GM19025 (cell line): ENCODE results near the gene FAM3A.
"Not testable (repeated sequence)": the region's sequence is repeated elsewhere in the genome, so short reads cannot be mapped to it uniquely, and the experiment has no call there.

Experiments used
- ATAC-seq: cut with Tn5 transposase; IDR thresholded peaks from one replicate; pipeline ENCODE4 v1.9.1; 2021; ENCODE audit warnings: mild to moderate bottlenecking, low read depth, moderate library complexity; ENCODE audit not compliant: unreplicated experiment

Gene FAM3A, protein sequence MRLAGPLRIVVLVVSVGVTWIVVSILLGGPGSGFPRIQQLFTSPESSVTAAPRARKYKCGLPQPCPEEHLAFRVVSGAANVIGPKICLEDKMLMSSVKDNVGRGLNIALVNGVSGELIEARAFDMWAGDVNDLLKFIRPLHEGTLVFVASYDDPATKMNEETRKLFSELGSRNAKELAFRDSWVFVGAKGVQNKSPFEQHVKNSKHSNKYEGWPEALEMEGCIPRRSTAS

DNA sequence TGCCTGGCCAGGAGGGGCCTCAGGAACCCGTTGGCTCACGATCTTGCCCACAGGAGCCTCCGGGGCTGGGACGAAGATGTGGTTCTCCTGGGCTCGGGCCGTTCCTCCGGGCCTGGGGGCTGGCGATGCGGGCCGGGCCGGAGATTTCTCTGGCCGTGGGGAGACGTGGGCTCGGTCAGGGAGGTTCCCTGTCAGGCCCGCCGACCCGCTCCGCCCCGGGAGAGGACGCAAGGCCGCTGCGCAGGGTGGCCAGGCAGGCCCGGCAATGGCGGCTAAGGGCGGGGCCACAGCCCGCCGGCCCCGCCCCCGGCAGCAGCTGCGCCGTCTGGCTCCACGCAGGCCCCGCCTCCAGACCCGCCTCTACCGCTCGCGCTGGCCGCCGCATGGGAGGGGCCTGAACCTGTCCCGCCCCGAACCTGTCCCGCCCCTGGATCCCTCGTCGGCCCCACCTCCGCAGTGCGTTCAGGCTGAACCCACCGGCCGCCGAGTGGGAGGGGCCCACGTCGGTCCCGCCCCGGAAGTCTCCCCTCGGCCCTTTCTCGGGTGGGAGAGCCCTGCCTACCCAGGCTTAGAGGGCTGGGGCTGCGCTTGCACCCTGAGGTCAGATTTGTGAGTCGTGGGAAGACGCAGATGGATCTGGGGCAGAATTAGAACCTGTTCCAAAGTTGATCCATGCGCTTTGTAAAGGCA is at the start of gene FAM3A:
TSS of gene FAM3A (minus strand) at position 267 of the 690 bp plus-strand sequence. CDS start 460 bp downstream, outside the sequence.
- peak; percentile 95 for ATAC-seq

DNA sequence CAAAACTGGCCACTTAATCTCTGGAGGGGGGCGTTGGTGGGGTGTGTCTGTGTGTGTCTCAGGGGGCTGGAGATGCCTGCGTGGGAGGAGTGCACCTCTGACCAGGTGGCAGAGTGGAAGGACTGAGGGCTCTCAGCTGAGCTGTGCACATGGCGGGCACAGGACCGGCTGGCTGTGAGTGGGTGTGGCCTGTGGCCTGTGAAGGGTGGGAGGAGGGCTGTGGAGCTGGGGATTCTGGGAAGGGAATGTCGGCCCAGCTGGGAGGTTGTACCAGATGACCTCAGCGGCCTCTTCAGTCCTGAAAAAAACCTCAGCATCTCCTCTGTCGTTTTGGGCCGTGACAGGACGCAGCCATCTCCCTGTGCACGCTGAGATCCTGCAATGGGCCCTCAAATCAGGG is 46.3 kb upstream of the FAM3A start:
- not testable (repeated sequence) for ATAC-seq

DNA sequence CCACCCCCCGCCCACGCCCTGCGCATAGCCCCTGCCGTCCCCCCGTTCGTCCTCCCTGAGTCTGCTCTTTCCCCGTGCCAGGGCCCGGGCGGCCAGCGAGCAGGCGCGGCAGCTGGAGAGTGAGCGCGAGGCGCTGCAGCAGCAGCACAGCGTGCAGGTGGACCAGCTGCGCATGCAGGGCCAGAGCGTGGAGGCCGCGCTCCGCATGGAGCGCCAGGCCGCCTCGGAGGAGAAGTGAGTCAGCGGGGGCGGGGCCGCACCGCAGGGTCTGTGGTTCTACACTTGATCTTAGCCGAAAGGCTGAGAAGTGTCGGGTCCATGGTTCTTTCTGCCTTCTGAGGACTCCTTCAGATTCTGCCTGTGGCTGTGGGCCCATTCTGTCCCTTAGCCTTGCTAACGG is 44.3 kb upstream of the FAM3A start:
- not testable (repeated sequence) for ATAC-seq

DNA sequence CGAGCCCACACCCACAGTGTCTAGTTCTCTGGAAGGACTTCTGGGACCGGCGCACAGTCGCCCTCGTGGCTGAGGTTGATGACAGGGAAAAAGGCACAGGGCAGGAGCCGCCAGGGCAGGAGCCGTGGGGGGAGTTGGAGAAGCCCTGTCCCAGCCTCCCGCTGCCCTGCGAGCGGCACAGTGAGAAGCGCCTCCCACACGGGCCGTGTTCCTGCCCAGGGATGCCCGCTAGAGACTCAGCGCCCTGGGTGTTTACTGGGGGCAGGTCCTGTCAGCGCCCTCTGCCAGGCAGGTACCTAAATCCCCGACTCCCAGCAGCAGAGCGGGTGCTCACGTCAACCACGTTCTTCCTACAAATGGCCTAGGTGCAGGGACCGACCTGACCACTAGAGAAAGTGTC is 42.9 kb upstream of the FAM3A start:
- not testable (repeated sequence) for ATAC-seq

DNA sequence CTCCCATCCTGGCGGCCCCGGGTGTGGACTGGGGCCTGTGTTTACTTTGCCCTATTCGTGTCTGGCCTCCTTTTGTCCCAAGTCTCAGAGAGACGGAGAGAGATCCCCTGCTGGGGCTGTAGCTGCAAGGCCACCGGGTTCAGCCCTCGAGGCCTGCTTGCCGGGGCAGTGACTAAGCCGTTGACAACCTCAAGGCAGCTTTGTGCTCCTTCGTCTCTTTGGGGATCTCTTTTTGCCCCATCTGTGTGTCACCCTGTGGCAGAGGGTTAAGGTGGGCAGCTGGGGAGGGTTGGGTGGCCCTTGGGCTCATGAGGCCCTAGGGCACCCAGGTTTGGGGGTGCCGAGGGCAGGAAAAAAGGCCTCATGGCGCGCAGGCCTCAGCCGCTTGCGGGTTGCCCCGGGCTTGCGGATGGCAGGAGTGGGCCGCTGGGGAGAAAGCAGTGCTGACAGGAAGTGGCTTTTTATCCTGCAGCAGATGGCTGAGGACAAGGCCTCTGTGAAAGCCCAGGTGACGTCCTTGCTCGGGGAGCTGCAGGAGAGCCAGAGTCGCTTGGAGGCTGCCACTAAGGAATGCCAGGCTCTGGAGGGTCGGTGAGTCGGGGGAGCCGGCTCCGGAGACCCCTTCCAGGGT is 42.1 kb upstream of the FAM3A start:
- not testable (repeated sequence) for ATAC-seq

DNA sequence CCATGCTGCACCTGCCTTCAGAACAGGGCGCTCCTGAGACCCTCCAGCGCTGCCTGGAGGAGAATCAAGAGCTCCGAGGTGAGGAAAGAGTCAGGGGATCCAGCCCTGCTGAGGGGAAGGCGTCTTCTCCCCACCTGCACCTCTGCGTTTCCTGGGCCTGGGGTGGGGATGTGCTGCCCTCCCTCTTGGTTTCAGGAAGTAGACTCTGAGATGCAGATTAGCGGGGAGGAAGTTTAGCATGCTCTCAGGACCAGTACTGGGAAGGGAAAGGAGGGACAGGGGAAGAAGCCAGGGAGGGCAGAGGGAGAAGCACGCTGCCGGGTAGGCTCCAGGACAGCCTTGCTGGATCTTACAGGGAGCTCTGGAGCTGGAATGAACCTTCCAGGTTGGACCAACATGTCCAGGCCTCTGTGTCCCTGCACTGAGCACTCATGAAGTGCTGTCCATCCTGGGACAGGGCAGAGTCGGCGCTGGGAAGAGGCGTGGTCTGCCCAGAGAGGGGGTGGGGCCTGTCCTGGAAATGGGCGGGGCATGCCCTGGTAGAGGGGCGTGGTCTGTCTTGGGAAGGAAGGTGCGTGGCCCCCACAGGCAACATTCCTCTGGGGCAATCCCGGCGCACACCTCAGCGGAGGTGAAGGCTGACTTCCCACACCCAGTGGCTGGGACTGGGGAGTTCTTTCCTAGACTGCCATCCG is 36.2 kb upstream of the FAM3A start:
- ATAC-seq, result not testable (repeated sequence)

DNA sequence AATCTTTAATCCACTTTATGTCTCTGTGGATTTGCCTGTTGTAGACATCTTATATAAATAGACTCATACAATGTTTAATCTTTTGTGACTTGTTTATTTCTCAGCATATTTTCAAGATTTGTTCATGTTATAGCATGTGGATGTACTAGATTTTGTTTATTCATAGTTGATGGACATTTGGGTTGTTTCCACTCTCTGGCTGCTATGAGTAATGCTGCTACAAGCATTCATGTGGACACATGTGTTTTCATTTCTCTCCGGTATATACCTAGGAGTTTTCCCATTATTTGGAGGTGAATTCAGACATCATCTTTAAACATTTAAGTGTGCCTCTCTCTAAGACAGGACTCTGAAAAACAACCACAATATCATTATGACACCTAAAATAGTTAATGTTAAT is 33.7 kb upstream of the FAM3A start:
- no peak for ATAC-seq

DNA sequence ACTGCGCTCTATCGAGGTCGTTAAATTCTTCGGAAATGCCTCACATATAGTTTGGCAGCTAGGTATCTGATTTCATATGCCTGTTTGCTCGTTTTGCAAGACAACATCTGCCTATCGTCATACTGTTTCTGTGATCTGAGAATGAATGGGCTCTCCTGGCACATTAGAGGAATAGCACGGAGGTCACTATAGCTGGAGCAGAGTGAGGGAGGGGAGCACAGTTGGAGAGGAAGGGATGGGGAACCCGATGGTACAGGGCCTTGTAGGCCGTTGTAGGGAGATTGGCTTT is 31.9 kb upstream of the FAM3A start:
- no peak for ATAC-seq

DNA sequence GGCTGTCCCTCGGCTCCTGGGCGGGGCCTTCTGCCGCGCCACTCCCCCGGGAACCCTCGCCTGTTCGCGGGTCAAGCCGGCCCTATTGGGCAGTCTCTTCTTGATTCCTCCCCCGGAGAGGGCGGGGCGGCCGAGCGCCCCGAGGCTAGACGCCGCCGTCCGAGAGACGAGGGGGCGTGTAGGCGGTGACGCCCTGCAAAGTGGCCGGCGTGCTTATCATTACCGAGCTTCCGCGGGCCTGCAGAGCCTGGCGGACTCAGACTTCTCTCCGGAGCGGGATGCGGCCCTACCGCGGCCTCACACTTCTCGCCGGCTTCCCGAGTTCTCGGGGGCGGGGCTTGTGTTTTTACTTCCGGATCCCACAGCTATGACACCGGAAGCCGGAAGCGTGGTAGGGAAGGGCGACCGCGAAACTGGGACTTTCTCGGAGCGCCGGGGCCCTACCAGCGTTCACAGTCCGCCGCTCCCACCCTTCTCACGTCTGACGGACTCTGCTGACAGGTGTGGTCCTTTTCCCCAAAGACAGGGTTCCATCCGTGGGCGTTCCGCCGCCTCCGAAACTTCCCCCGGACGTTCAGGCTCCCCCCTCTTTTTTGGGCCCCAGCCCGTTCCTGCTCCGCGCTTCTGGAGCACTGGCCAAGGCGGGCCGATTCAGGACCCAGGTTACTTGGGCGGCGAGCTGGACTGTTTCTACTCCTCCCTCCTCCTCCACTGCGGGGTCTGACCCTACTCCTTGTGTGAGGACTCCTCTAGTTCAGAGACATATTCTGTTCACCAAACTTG is 31.4 kb upstream of the FAM3A start, which contains the start of gene IKBKG:
TSS of gene IKBKG (plus strand) at position 376 of the 783 bp plus-strand sequence. CDS start 4,383 bp downstream, outside the sequence.
- ATAC-seq, result peak; percentile 84

DNA sequence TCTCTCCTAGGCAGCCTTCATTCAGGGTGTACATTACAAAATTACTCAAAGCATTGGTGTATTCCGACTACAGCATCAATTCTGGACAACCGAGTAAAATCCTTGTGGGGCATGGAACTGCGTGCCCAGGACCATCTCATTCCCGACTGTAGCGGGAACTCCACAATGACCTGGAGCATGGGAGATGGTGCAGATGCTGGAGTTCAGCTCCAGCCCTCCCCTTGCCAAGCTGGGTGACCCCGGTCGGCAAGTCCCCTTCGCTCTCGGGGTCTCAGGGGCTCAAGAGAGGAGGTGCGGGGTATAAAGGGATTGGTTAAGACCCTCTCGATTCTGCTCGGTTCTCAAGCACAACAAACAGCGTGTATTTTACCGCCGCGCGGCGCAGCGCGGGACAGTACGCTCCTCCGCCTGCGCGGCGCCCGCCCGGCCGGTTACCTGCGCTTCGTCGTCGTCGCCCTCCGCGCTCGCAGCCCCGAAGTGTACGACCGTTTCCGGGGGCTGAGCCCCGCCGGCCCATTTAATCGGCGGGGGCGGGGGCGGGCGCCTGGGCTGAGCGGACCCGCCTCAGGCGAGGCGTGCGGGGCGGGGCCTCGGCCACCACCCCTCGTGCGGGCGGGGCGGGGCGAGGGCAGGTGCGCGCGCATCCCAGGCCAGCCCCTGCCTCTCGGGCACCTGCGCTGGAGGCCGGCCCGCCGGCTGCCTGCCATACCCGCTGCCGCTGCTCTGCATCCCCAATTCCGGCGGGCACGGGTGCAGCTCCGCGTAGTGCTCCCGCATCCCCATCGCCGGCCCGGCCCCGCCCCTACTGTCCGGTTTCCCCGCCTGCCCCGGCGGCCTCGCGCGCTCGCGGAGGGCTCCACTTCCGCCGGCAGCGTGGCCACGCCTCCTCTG is 30.6 kb upstream of the FAM3A start, which contains the start of gene G6PD:
TSS of gene G6PD (minus strand) at position 493 of the 891 bp plus-strand sequence. CDS start 691 bp downstream, outside the sequence.
- peak; percentile 45 for ATAC-seq

DNA sequence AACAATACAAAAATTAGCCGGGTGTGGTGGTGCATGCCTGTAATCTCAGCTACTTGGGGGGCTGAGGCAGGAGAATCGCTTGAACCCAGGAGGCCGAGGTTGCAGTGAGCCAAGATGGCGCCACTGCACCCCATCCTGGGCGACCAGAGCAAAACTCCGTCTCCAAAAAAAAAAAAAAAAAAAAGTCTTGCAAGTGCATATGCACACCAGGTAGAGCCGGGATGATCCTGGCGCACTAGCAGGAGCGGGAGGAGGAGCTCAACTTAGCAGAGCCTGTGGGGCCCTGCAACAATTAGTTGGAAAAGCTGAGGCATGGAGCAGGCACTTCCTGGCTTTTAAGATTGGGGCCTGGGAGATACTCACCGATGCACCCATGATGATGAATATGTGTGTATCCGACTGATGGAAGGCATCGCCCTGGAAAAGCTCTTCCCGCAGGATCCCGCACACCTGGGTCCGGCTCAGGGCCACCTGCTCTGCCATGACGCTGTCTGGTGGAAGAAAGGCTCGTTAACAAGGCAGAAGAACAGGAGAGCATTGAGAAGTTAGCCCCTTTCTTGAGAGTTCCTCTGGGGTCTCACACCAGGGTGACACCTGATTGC is 29.7 kb upstream of the FAM3A start:
- no peak for ATAC-seq

DNA sequence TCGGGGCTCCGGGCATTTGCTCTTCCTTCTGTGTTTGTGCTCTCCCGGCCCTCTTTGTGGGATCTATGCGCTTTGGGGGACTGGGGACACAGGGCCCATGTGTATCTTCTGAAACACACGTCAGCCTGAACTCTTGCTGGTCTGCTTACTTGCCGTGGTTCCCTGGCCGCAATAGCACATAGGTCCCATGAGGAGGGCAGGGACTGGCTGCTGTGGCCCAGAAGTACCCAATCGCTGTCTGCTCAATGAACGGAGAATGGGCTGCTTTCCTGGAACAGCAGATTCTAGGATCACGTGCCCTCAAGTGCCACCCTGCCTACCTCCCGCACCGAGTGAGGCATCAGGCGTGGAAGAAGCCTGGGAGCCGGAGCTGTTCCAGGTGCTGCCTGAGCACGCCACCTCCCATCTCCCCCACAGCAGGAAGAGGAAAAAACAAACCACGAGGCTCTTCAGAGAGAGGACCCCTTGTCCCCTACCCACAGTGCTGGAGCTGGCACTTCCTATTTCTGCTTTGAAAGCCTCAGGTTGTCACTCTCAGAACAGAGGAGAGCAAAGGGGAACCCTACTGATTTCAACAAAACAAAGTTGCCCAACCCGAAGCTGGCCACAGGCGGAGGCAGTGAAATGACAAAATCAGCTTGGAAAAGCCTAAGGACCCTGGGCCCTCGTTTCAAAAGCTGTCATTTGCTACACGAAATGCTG is 26.8 kb upstream of the FAM3A start:
- ATAC-seq, result no peak

DNA sequence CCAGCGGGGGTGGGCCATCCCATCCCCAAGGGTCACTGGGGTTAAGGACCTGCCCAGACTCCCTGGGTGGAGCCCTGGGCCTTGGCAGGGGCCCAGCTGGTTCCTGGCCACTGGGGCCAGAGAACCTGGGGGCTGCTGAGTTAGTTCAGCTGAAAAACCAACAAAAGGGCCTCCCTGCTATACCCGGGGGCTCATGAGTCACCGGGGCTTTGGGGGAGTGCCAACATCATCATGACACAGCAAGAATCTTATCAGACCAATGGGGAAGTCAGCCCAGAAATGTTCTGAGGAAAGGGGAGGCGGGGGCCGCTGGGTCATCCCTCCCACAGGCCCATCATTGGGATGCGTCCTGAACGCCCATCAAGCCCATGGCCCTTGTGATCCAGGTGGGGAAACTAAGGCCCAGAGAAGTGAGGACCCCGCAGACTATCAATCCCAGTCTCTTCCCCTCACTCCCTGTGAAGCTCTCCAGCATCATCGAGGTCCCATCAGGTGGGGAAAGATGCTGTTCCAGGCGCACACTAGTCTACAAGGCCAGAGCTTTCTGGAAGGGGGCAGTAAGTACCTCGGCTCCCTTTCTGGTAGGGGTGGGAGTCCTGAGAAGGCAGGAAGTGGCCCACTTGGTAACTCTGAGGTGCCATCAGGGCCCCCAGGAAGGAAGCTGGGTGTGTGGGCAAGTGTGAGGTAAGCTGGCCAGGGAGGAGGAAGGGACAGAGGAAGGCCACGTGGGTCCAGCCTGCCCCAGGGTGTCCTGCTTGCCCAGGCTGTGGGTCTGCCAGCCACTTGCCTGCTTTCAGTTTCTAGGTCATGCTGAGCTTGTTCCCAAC is 26.1 kb upstream of the FAM3A start:
- ATAC-seq, result no peak

DNA sequence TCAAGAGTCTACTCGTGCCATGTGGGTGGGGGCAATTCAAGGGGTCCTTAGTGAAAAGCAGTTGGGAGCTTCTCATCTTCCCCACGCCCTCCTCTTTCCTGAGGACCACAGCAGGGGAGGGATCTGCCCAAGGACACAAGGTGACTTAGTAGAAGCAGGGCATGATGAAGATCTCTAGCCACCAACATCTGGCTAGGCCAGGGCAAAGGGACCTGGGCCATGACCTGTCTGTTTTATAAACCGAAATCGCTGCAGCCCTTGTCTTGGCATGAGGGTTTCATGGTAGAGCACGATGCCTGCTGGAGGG is 25.5 kb upstream of the FAM3A start:
- no peak for ATAC-seq

DNA sequence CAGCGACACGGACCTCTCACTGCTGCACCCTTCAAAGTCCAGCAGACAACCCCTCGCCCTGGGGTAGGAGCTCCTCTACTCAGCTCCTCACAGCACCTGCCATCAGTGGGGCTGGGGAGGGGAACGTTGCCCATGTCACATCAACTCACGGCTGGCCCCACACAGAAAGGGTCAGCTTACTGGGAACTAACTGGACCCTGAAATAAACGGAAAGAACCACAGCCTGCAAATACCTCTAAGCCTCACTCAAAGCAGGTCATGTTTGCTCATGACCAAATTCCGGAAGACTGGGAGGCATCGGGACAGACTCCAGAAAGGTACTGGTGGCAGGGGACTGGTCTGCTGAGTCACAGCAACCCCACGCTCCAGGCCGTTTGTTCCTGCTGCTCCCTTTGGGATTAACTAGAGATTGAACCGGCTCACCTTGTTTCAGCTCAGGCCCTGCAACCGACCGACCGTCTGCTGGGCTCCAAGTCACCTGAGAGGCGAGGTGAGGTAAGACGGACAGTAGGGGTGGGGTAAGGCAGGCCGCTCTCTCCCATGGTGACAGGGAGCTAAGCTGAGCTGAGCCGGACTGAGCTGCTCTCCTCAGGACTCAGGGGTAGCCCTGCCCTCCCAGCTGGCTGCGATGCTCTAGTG is 25.0 kb upstream of the FAM3A start:
- no peak for ATAC-seq

DNA sequence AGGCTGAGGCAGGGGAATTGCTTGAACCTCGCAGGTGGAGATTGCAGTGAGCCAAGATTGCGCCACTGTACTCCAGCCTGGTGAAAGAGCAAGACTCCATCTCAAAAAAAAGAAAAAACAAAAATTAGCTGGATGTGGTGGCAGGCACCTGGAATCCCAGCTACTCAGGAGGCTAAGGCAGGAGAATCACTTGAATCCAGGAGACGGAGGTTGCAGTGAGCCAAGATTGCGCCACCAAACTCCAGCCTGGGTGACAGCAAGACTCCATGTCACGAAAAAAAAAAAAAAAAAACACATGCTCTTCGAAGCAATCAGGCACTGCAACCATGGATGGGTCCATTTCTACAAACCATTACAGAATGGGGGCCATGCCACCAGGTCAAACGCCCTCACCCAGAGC is 24.3 kb upstream of the FAM3A start:
- not testable (repeated sequence) for ATAC-seq

DNA sequence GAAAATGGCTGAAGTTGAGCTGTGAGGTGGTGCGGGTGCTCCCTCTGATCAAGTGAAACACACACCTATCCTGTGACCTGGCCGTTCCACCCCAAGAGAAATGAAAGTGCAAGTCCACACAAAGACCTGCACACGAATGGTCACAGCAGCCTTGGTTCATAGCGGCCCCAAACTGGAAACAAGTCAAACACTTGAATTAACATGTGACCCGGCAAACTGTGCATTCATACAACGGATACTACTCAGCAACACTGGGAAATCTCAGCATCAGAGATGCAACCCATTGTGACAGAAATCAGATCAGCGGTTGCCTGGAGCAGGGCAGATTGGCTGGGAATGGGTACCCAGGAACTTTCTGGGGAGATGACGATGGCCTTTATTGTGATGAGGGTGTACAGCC is 23.0 kb upstream of the FAM3A start:
- ATAC-seq, result no peak
